OCI-LY7 (cell line): ENCODE data around the gene ERI3.

Experiments used
- CTCF ChIP-seq: fragments of 200-600 bp; sonication (generic); conservative IDR thresholded peaks from 2 replicates; pipeline ENCODE4 v1.5.1; 2014; ENCODE audit warnings: mild to moderate bottlenecking, antibody characterized with exemption, low read length, moderate library complexity, mixed read lengths
- EZH2phosphoT487 ChIP-seq: fragments of 200-600 bp; sonication (generic); IDR thresholded peaks from 2 replicates; pipeline ENCODE4 v1.6.1; 2018; ENCODE audit warnings: low read depth, borderline replicate concordance, mild to moderate bottlenecking, mixed run types, antibody characterized with exemption, low read length, moderate library complexity, mixed read lengths

DNA sequence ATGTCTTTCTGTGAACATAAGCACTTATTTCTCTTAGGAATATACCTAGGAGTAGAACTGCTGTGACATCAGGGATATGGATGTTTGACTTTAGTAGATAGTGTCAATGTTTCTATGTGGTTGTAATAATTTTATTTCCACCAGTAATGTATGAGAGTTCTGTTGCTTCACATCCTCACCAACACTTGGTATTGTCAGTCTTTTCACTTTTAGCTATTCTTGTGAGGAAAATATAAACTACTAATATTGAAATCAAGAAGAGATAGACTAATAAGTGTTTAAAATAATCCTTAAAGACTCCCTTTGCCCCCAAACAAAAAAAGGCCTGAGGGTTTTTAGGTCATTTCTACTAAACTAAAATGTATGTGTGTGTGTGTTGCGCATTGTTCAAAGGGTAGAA, 144.5 kb downstream of the ERI3 start:
- TF ChIP-seq CTCF, result no peak
- no peak for TF ChIP-seq EZH2phosphoT487
